Measurements from ENCODE around the gene ZNF844.
"Not testable (repeated sequence)": the region's sequence is repeated elsewhere in the genome, so short reads cannot be mapped to it uniquely, and the experiment has no call there.

ZNF844 gene

DNA sequence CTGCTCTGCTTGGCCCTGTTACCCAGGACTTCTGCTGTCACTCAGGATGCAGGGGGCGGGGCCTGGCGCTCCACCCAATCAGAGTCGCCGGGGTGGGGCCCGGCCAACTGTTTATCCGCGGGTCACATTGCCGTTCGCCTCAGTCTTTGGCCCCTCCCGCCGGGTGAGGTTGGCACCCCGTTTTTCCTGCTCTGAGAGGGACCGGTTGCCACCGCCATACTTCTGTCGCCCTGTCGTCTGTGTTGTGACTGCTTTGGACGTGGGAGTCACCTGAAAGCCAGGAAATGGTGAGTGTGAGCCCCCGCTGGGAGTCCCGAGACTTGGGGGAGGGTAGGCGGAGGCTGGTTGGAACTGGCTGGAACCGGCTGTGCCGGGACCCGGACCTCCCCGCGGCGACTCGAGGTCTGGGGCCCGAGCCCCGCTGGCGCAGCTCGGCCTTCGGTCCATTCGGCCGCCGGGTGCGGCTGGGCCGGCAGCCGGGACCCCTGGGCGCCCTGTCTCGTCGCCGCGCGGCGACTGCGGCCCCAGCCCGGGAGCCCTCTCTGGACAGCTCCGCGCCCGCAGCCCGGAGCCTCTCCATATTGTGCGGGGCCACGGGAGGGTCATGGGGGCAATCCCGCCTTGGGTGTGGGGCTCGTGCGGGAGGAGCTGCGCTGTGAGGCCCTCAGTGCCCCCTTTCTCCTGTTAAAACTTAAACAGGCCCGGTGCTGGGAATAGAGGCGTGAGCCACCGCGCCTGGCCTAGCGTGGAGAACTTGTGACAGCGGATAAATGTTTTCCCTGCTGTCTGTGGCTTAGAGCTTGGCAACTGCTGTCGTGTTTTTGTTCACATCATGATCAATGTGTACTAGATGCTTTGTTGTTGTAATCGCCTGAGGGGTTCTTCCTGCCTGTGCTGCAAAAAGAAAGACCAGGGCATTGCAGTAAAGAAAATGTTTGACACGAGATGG is at the start of gene ZNF844:
TSS of gene ZNF844 (plus strand) at position 142 of the 949 bp plus-strand sequence. CDS start at position 285, 143 bp downstream.
- peak; percentile 68 for DNase-seq (ENCODE audit: low spot score)

DNA sequence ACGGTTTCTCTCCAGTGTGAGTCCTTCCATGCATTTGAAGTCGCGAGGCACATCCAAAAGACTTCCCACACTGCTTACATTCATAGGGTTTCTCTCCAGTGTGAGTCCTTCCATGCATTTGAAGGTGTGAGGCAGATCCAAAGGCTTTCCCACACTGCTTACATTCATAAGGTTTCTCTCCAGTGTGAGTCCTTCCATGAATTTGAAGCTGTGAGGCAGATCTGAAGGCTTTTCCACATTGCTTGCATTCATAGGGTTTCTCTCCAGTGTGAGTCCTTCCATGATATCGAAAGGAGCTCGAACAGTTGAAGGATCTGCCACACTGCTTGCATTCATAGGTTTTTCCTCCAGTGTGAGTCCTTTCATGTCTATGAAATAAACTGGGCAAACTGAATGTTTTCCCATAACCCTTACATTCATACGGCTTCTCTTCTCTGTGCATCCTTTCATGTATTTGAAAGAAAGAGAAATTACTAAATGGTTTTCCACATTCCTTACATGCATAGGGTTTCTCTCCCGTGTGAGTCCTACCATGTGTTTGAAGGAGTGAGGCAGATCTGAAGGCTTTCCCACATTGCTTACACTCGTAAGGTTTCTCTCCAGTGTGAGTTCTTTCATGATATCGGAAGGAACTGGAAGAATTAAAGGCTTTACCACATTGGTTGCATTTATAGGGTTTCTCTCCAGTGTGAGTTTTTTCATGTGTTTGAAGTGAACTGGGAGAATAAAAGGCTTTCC is 49.3 kb upstream of the ZNF844 start:
- no peak for DNase-seq (ENCODE audit: low spot score)

DNA sequence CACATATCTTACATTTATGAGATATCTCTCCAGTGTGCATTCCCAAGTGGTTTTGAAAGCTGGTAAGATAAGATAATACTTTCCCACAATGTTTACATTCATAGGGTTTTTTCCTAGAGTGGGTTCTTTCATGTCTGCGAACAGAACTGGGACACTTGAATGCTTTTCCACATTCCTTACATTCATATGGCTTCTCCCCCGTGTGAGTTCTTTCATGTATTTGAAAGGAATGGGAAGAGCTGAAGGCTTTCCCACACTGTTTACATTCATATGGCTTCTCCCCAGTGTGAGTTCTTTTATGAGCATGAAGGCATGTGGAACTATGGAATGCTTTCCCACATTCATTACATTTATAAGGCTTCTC is 48.8 kb upstream of the ZNF844 start:
- no peak for DNase-seq (ENCODE audit: low spot score)

DNA sequence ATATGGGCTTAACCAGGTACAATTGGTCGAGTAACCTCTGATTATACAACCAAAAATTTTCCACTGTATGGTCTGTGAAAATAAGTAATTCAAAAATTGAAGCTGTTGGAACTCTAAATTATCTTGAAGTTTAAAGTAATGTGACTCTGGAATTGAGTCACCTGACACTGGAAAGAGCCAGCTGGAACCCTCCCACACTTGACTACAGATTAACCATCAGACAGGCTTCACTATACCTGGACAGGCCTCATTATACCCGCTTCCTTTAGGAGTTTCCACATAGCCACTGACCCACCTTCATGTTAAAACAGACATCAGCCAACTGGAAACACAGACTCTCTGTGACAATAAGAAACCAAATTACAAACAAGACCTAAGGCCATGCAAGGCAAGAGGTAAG is 30.3 kb upstream of the ZNF844 start:
- DNase-seq (ENCODE audit: low spot score) = no peak

DNA sequence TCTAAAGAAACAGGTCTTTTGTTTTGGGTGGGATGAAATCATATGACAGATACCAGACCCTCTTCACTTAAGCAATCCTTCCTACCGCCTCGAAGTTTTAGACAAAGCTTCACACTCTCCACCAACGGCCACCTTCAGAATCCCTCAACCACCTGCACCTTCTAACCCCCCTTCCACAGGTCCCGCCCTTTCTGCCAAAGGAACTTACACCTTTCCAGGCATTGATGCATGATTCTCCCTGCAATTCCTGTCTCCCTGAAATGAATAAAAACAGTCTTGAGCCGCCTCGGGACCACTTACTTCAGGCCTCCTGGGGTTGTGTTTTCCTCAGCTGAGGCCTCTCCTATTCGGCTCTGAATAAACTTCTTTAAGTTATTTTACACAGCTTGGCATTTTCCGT is 29.9 kb upstream of the ZNF844 start:
- DNase-seq (ENCODE audit: low spot score) = no peak

DNA sequence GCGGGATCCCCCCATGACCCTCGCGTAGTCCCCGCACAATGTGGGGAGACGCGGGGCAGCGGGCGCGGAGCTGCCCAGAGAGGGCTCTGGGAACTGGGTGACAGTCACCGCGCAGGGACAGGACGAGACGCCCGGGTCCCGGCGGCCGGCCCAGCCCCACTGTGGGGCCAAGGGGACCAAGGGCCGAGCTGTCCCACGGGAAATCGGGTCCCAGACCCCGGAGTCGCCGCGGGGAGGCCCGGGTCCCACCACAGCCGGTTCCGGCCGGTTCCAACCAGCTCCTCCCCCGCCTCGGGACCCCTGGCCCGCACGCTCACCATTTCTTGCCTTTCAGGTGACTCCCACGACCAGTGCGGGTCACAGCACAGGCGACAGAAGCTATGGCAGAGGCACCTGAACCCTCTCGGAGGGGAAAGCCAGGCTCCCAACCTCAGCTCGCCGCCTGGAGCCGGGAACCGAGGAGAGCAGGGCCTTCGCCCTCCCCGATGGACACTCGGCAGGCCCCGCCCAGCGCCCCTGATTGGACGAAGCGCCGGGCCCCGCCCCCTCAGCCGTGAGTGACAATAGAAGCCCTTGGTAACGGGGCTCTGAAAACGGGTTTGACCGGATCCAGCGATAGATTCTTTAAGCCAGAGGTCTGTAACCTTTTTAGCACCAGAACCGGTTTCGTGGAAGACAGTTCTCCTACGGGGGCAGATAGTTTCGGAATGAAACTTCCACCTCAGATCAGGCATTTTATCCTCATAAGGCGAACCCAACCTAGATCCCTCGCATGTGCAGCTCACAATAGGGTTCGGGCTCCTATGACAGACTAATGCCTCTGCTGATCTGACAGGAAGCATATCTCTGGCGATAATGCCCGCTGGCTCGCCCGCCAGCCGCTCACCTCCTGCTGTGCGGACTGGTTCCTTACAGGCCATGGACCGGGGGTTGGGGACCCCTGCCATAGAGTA is 29.0 kb upstream of the ZNF844 start, which contains the start of gene ZNF433:
TSS of gene ZNF433 (minus strand) at position 460 of the 953 bp plus-strand sequence. CDS start at position 320, 140 bp downstream.
- DNase-seq (ENCODE audit: low spot score) = peak; percentile 82

DNA sequence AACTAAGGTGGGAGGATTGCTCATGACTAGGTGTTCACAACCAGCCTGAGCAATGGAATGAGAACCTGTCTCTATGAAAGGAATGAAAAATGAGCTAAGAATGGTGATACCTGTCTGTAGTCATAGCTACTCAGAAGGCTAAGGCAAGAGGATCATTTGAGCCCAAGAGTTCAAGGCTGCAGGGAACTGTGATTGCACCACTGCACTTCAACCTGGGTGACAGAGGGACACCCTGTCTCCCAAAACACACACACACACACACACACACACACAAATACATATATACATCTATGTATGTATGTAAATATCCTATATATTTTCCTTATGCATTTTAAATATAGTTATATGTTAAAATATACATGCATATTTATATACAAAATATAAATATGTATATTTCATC is 21.6 kb upstream of the ZNF844 start:
- no peak for DNase-seq (ENCODE audit: low spot score)

DNA sequence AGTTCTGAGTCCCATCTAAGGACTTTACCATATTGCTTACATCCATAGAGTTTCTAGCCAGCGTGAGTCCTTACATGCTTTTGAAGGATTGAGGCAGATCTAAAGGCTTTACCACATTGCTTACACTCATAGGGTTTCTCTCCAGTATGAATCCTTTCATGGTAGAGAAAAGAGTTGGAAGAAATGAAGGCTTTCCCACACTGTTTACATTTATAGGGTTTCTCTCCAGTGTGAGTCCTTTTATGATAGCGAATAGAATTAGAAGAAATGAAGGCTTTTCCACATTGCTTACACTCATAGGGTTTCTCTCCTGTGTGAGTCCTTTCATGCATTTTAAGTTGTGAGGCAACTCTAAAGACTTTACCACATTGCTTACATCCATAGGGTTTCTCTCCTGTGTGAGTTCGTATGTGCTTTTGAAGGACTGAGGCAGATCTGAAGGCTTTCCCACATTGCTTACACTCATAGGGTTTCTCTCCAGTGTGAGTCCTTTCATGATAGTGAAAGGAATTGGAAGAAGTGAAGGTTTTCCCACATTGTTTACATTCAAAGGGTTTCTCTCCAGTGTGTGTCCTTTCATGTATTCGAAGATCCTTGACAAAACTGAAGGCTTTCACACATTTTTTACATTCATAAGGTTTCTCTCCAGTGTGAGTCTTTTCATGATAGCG is 20.6 kb upstream of the ZNF844 start:
- DNase-seq (ENCODE audit: low spot score) = no peak

DNA sequence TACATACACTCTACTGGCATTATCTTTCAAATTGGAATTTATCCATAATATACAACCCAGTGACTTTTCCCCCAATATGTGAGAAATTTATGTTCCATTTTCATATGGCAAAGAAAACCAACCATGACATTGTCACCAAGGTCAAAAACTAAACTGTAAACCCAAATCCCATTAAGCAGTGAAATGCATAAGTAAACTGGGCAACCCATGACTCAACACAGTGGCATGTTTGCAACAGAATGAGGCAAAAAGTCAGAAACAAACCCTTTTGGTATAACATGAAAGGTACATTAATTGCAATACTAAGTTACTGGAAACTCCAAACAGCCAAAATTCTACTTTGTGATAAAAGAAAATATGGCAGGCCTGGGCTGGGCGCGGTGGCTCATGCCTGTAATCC is 16.7 kb upstream of the ZNF844 start:
- DNase-seq (ENCODE audit: low spot score) = no peak

DNA sequence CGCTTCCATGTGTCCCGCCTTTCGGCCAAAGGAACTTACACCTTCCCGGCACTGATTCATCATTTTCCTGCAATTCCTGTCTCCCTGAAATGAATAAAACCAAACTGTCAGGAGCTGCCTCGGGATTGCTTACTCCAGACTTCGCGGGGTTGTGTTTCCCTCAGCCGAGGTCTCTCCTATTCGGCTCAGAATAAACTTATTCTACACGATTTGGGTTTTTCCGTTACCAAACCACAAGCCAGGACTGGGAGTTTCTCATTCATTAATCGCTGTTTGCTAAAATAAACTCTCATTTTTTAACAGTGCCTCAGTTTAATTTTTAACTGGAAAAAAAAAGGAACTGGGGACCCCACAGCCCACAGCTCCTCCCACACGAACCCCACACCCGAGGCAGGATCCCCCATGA is 12.4 kb upstream of the ZNF844 start:
- peak; percentile 15 for DNase-seq (ENCODE audit: low spot score)

DNA sequence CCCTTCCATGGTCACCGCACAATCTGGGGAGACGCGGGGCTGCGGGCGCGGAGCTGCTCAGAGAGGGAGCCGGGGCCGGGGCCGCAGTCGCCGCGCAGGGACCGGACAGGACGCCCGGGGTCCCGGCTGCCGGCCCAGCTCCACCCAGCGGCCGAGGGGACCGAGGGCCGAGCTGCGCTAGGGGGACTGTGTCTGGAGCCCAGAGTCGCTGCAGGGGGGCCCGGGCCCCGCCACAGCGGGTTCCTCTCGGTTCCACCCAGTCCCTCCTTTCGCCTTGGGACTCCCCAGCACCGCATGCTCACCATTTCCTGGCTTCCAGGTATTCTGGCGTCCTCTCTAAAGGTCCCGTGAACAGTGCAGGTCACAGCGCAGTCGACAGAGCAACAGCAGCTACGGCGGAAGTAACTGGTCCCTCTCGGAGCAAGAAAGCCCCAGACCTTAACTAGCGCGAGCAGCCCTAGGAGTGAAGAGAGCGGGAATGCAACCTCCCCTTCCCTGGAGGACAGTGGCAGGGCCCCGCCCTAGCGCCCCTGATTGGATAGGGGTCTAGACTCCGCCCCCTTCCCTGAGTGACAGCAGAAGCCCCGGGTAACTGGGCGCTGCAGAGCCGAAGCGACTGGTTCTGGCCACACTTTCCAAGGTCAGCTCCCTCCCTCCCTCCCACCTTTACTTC is 11.9 kb upstream of the ZNF844 start, which contains the start of gene ZNF878:
TSS of gene ZNF878 (minus strand) at position 465 of the 673 bp plus-strand sequence. CDS start at position 305, 160 bp downstream.
- peak; percentile 44 for DNase-seq (ENCODE audit: low spot score)

DNA sequence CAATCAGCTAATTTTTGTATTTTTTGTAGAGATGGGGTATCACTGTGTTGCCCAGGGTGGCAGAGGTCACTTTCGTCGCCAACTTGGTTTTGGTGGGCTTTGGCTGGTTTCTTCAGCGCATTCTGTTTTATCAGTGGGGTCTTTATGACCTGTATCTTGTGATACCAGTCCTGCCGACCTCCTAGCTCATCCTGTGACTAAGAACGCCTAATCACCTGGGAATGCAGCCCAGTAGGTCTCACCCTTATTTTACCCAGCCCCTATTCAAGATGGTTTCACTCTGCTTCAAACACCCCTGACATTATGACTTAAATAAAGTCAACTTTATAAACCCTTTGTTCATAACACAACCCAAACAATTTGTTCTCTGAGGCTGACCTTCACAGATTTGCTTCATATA is 8.7 kb upstream of the ZNF844 start:
- no peak for DNase-seq (ENCODE audit: low spot score)

DNA sequence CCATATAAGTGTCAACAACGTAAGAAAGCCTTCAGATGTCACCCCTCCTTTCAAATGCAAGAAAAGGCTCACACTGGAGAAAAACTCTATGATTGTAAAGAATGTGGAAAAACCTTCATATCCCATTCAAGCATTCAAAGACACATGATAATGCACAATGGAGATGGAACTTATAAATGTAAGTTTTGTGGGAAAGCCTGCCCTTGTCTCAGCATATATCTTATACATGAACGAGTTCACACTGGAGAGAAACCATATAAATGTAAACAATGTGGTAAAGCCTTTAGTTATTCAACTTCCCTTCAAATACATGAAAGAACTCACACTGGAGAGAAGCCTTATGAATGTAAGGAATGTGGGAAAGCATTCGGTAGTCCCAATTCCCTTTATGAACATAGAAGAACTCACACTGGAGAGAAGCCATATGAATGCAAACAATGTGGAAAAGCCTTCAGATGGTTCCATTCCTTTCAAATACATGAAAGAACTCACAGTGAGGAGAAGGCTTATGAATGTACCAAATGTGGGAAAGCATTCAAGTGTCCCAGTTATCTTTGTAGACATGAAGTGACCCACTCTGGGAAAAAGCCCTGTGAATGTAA is 11.1 kb downstream of the ZNF844 start:
- DNase-seq (ENCODE audit: low spot score) = no peak

DNA sequence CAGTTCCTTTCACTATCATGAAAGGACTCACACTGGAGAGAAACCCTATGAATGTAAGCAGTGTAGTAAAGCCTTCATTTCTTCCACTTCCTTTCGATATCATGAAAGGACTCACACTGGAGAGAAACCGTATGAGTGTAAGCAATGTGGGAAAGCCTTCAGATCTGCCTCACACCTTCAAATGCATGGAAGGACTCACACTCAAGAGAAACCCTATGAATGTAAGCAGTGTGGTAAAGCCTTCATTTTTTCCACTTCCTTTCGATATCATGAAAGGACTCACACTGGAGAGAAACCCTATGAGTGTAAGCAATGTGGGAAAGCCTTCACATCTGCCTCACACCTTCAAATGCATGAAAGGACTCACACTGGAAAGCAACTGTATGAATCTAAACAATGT is 11.8 kb downstream of the ZNF844 start:
- not testable (repeated sequence) for DNase-seq (ENCODE audit: low spot score)

DNA sequence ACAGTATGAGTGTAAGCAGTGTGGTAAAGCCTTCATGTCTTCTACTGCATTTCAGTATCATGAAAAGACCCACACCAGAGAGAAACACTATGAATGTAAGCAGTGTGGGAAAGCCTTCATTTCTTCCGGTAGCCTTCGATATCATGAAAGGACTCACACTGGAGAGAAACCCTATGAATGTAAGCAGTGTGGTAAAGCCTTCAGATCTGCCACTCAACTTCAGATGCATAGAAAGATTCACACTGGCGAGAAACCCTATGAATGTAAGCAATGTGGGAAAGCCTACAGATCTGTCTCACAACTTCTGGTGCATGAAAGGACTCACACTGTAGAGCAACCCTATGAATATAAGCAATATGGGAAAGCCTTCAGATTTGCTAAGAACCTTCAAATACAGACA is 12.8 kb downstream of the ZNF844 start:
- no peak for DNase-seq (ENCODE audit: low spot score)

DNA sequence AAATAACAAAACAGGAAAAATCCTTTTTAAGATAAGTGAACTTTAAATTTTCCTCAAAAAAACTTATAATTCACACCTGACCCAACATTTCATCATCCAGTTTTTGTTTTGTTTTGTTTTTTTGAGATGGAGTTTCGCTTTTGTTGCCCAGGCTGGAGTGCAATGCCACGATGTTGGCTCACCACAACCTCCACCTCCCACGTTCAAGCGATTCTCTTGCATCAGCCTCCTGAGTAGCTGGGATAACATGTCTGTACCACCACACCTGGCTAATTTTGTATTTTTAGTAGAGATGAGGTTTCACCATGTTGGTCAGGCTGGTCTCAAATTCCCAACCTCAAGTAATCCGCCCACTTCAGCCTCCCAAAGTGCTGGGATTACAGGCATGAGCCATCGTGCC is 18.8 kb downstream of the ZNF844 start:
- DNase-seq (ENCODE audit: low spot score) = not testable (repeated sequence)

DNA sequence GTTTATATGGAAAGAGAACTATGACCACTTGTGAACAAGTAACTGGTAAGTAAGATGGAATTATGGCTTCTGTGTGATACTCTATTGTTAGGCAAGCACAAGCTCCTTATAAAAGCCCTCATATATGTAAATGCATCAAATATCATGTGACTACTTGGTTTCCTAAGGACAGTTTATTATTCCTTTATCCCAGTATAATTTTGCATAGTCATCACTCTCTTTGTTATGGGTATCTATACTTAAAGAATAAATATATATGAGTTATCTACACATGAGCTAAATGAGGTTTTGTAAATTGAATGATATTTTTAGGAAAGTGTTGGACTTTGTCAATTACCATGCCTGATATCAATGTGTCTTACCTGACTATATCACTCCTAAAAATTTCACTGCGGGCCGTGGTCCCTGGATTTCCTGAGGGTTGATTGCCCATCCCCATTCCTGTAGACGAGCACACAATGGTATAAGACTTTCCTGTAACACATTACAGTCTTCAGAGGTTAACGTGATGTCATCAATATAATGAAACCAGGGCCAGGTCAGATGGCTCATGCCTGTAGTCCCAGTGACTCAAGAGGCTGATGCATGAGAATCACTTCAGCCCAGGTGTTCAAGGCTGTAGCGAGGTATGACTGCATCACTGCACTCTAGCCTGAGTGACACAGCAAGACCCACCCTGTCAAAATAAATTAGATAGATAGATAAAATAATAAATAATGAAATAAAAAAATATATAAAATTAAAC is 20.7 kb downstream of the ZNF844 start:
- no peak for DNase-seq (ENCODE audit: low spot score)

DNA sequence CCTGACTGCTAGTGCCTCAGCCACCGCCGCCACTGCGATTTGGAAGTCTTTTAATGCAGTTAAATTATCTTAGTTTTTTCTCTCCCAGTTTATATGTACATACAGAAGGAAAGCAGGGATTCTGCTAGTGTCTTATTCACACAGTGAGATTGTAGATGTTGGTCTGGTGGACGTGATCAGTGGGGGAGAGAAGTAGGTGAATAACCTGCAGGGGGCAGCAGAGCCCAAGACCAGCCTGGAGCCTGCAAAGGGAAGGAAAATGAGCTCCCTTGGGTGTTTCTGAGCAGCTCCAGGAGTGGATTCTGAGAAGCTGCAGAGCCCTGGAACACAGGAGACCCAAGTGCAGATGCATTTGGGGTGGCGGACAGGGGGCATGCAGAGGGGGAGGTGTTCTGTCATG is 26.3 kb downstream of the ZNF844 start:
- peak; percentile 25 for DNase-seq (ENCODE audit: low spot score)

DNA sequence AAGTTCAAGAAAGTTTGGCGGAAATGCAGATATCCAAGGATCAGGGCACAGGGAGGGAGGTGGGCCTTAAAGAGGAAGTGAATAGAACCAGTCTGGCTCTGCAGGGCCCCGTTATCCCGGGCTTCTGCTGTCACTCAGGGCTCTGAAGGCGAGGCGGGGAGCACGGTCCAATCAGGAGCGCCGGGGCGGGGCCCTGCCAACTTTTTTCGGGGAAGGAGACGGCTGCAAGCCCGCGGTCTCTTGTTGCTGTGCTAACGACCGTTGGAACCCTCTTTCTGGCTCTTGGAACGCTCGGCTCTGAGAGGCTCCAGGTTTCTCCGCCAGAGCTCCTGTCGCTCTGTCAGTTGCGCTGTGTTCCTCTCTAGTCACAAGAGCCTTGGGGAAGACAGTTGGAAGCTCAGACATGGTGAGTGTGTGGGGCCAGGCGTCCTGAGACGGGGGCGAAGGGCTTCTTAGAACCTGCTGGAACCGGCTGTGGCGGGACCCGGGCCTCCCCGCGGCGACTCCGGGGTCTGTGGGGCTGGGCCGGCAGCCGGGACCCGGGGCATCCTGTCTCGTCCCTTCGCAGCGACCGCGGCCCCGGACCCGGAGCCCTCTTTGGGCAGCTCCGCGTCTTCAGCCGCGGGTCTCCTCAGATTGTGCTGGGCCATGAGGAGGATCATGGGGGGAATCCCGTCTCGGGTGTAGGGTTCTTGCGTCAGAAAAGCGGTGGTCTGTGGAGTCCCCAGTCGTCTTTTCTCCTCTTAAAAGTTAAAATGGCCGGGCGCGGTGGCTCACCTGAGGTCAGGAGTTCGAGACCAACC is 27.7 kb downstream of the ZNF844 start:
- peak; percentile 73 for DNase-seq (ENCODE audit: low spot score)
